ENCODE data around the gene SLF2. TPM values are rescaled to one million over a fixed set of nuclear protein-coding genes. Genes with fewer than 3 reads are reported as not detected.

SLF2 gene
- total RNA-seq, 1 experiment from 2014 or later, result 23.1 TPM

GRCh38 chr10:100972115-100972903 is 59.5 kb downstream of the SLF2 start:
- H3K23ac ChIP-seq (ENCODE audit: insufficient read length, low read depth, low read length), result no peak overlapping the region
- H3K18ac ChIP-seq (ENCODE audit: insufficient read length, low read depth, low read length), result no peak overlapping the region
- H4K91ac ChIP-seq (ENCODE audit: insufficient read length, low read depth, low read length), result no peak overlapping the region
- H3K4me1 ChIP-seq (ENCODE audit: insufficient read depth, low read length), result no peaks in the 10 kb centered on the region
- H3K27me3 ChIP-seq (ENCODE audit: insufficient read depth, low read length), result no peaks in the 10 kb centered on the region
- no peak overlapping the region for H2BK15ac ChIP-seq (ENCODE audit: low read depth, low read length)
- H3K9me3 Mint-ChIP-seq, result no peaks in the 10 kb centered on the region; a peak in 2 of 5 replicates
- no peak overlapping the region for H2BK120ac ChIP-seq (ENCODE audit: low read depth, low read length, poor library complexity, severe bottlenecking)
- no peak overlapping the region for H2AK5ac ChIP-seq (ENCODE audit: insufficient read length, low read length)
- H3K4ac ChIP-seq (ENCODE audit: low read depth, low read length), result no peak overlapping the region
- H3K79me2 ChIP-seq (ENCODE audit: insufficient read depth, low read length), result no peaks in the 10 kb centered on the region
- no peak overlapping the region for H3K27ac ChIP-seq (ENCODE audit: insufficient read length, low read depth, low read length)
- H3K9ac ChIP-seq (ENCODE audit: extremely low read depth, insufficient read length, low read length), result no peak overlapping the region
- peaks cover 12% of the 10 kb centered on the region for H3K23me2 ChIP-seq (ENCODE audit: insufficient read length, low read depth, low read length, poor library complexity, severe bottlenecking)
- H2BK5ac ChIP-seq (ENCODE audit: insufficient read length, low read length), result no peak overlapping the region
- H3T11ph ChIP-seq (ENCODE audit: low read length), result no peak overlapping the region
- no peak for DNase-seq
- no peak overlapping the region for H3K14ac ChIP-seq (ENCODE audit: insufficient read depth, low read length)
- H4K5ac ChIP-seq (ENCODE audit: insufficient read length, low read depth, low read length), result no peak overlapping the region
- H4K8ac ChIP-seq (replicated peaks; ENCODE audit: insufficient read length, low read depth, low read length), result no peak overlapping the region
- TF ChIP-seq, protein P1, sequence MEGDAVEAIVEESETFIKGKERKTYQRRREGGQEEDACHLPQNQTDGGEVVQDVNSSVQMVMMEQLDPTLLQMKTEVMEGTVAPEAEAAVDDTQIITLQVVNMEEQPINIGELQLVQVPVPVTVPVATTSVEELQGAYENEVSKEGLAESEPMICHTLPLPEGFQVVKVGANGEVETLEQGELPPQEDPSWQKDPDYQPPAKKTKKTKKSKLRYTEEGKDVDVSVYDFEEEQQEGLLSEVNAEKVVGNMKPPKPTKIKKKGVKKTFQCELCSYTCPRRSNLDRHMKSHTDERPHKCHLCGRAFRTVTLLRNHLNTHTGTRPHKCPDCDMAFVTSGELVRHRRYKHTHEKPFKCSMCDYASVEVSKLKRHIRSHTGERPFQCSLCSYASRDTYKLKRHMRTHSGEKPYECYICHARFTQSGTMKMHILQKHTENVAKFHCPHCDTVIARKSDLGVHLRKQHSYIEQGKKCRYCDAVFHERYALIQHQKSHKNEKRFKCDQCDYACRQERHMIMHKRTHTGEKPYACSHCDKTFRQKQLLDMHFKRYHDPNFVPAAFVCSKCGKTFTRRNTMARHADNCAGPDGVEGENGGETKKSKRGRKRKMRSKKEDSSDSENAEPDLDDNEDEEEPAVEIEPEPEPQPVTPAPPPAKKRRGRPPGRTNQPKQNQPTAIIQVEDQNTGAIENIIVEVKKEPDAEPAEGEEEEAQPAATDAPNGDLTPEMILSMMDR (conservative IDR thresholded peaks at IDR 0.05), result no peak
- peaks cover 7% of the 10 kb centered on the region for H3K27me3 Mint-ChIP-seq (ENCODE audit: low read depth)
- H2AFZ ChIP-seq (ENCODE audit: low read length), result no peak overlapping the region
- no peak overlapping the region for H2BK12ac ChIP-seq (ENCODE audit: insufficient read length, low read depth, low read length)
- no CpG with 5 or more reads among the region's 13 CpGs for WGBS (ENCODE audit: extremely low coverage, insufficient read length, low lambda C conversion rate)
- H2BK20ac ChIP-seq (ENCODE audit: low read depth, low read length, poor library complexity, severe bottlenecking), result no peak overlapping the region
- peaks cover 0 to 2% (median 0%) of the 10 kb centered on the region in 3 experiments; a peak in 3 of 7 replicates for H3K36me3 Mint-ChIP-seq (ENCODE audit: insufficient read depth in 1 of 3, low read depth in 3 of 3)
- H3K4me1 Mint-ChIP-seq, result peaks cover 32 to 34% of the 10 kb centered on the region in 2 experiments
- H4K20me1 ChIP-seq (ENCODE audit: control insufficient read depth, insufficient read depth, insufficient read length), result no peaks in the 10 kb centered on the region
- H3K4me3 Mint-ChIP-seq, result no peak overlapping the region; a peak in 1 of 5 replicates
- H3K4me2 ChIP-seq (ENCODE audit: insufficient read depth, insufficient read length, low read length), result no peak overlapping the region
- H3K27ac Mint-ChIP-seq, result no peak overlapping the region; a peak in 3 of 7 replicates
- no peaks in the 10 kb centered on the region for H3K79me1 ChIP-seq (ENCODE audit: insufficient read depth, low read depth, low read length, poor library complexity, severe bottlenecking)
- no peaks in the 10 kb centered on the region for H3K9me3 ChIP-seq (ENCODE audit: control insufficient read depth, low read depth, low read length)
- no peak overlapping the region for H3K56ac ChIP-seq (ENCODE audit: insufficient read length, low read depth, low read length)

Measured in H9 (cell line).